DND-41 (cell line): Measurements from ENCODE around the gene GLRA3.
A peak's percentile ranks its signal among the peaks of the same experiment; 100 is the strongest.

Source experiments
- ATAC-seq: fragments of 200-7000 bp; cut with Tn5 transposase; 3 replicates; pipeline ENCODE4 v1.9.1; 2021; ENCODE audit warnings: low read depth; ENCODE audit not compliant: insufficient read depth
- DNase-seq: peaks from one replicate; pipeline ENCODE4 v3.0.0-alpha.2; 2020
- H2AFZ ChIP-seq: 2 replicates; pipeline ENCODE4 v1.6.0; 2012; ENCODE audit warnings: low read depth, low read length
- H3K27ac ChIP-seq: 2 replicates; pipeline ENCODE4 v1.5.1; 2012; ENCODE audit warnings: low read length, inconsistent platforms
- H3K27me3 ChIP-seq: fragments of 200-600 bp; sonication (generic); 2 replicates; pipeline ENCODE4 v1.6.0; 2012; ENCODE audit warnings: low read length, mild to moderate bottlenecking, inconsistent platforms; ENCODE audit not compliant: insufficient read depth, poor library complexity
- H3K36me3 ChIP-seq: 2 replicates; pipeline ENCODE4 v1.5.1; 2012; ENCODE audit warnings: low read length, inconsistent platforms; ENCODE audit not compliant: insufficient read depth
- H3K4me1 ChIP-seq: 2 replicates; pipeline ENCODE4 v1.5.1; 2012; ENCODE audit warnings: mild to moderate bottlenecking, low read length; ENCODE audit not compliant: insufficient read depth
- H3K4me2 ChIP-seq: 2 replicates; pipeline ENCODE4 v1.6.0; 2012; ENCODE audit warnings: mild to moderate bottlenecking, moderate library complexity, low read length, inconsistent platforms; ENCODE audit not compliant: insufficient read depth
- H3K4me3 ChIP-seq, 2 experiments: fragments of 200-600 bp in 1 of 2; shearing (Covaris generic) in 1 of 2; 2 replicates each; pipeline ENCODE4 v1.5.1; 2012 to 2016; ENCODE audit warnings: inconsistent platforms in 2 of 2, low read length in 2 of 2, mild to moderate bottlenecking in 2 of 2, low read depth in 1 of 2, moderate library complexity in 1 of 2
- H3K79me2 ChIP-seq: 2 replicates; pipeline ENCODE4 v1.6.0; 2012; ENCODE audit warnings: low read length, inconsistent platforms; ENCODE audit not compliant: insufficient read depth
- H3K9ac ChIP-seq: 2 replicates; pipeline ENCODE4 v1.6.0; 2012; ENCODE audit warnings: low read depth, mild to moderate bottlenecking, inconsistent platforms, low read length, moderate library complexity
- H3K9me3 ChIP-seq: 2 replicates; pipeline ENCODE4 v1.5.1; 2012; ENCODE audit warnings: low read length, moderate library complexity, mild to moderate bottlenecking, inconsistent platforms; ENCODE audit not compliant: insufficient read depth, severe bottlenecking
- H4K20me1 ChIP-seq: 2 replicates; pipeline ENCODE4 v1.6.0; 2012; ENCODE audit warnings: low read length; ENCODE audit not compliant: insufficient read depth
- EZH2 ChIP-seq: IDR thresholded peaks from 3 replicates; pipeline ENCODE4 v1.6.1; 2012; ENCODE audit warnings: borderline replicate concordance, low read depth, mild to moderate bottlenecking, moderate library complexity, low read length, inconsistent platforms; ENCODE audit not compliant: severe bottlenecking
- TF ChIP-seq, protein P1 (sequence below): IDR thresholded peaks from 2 replicates; pipeline ENCODE4 v1.5.1; 2012; ENCODE audit warnings: borderline replicate concordance, low read length, moderate library complexity, mild to moderate bottlenecking; ENCODE audit not compliant: poor library complexity, severe bottlenecking; ENCODE audit errors: extremely low read depth

Gene GLRA3

DNA sequence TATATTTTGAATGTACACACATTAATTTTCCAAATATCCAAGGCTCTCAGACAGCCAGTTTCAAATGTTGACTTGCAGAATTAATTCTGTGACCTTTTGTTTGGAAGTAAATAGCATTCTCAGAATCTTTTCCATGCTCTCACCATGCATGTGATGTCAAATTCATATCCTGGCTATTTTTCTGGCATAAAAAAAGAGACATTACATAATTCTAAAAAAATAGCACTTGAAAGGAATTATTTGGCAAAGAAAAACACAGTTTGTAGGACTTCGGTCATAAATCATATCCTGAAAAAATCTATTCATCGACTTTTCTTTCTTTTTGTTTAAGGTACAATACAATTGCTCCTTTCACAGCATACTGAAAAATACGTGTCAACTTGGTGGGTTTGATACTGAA, 111.2 kb downstream of the GLRA3 start:
- Histone ChIP-seq H3K9ac (no peak overlapping the region), H3K27me3 (no peaks in the 10 kb centered on the region), H2AFZ (no peak overlapping the region), H3K79me2 (no peaks in the 10 kb centered on the region), H3K27ac (no peak overlapping the region), H3K4me3 (no peak overlapping the region), H4K20me1 (no peaks in the 10 kb centered on the region), H3K36me3 (no peaks in the 10 kb centered on the region), H3K9me3 (no peaks in the 10 kb centered on the region), H3K4me1 (no peaks in the 10 kb centered on the region), H3K4me2 (no peak overlapping the region)
- no peak for DNase-seq
- no peak for ATAC-seq
- TF ChIP-seq, protein P1, sequence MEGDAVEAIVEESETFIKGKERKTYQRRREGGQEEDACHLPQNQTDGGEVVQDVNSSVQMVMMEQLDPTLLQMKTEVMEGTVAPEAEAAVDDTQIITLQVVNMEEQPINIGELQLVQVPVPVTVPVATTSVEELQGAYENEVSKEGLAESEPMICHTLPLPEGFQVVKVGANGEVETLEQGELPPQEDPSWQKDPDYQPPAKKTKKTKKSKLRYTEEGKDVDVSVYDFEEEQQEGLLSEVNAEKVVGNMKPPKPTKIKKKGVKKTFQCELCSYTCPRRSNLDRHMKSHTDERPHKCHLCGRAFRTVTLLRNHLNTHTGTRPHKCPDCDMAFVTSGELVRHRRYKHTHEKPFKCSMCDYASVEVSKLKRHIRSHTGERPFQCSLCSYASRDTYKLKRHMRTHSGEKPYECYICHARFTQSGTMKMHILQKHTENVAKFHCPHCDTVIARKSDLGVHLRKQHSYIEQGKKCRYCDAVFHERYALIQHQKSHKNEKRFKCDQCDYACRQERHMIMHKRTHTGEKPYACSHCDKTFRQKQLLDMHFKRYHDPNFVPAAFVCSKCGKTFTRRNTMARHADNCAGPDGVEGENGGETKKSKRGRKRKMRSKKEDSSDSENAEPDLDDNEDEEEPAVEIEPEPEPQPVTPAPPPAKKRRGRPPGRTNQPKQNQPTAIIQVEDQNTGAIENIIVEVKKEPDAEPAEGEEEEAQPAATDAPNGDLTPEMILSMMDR, result no peak
- no peak for TF ChIP-seq EZH2

GRCh38 chr4:174716986-174717770, 111.9 kb downstream of the GLRA3 start:
- no peaks in the 10 kb centered on the region for H4K20me1 ChIP-seq
- H3K27me3 ChIP-seq, result no peaks in the 10 kb centered on the region
- H3K27ac ChIP-seq, result no peak overlapping the region
- DNase-seq, result no peak
- H3K36me3 ChIP-seq, result no peaks in the 10 kb centered on the region
- ATAC-seq, result no peak
- H3K4me3 ChIP-seq, result no peak overlapping the region
- H3K79me2 ChIP-seq, result no peaks in the 10 kb centered on the region
- no peaks in the 10 kb centered on the region for H3K4me1 ChIP-seq
- no peaks in the 10 kb centered on the region for H3K9me3 ChIP-seq
- TF ChIP-seq, protein P1, result no peak
- no peak for TF ChIP-seq EZH2
- no peak overlapping the region for H2AFZ ChIP-seq
- H3K4me2 ChIP-seq, result no peak overlapping the region
- H3K9ac ChIP-seq, result no peak overlapping the region

DNA sequence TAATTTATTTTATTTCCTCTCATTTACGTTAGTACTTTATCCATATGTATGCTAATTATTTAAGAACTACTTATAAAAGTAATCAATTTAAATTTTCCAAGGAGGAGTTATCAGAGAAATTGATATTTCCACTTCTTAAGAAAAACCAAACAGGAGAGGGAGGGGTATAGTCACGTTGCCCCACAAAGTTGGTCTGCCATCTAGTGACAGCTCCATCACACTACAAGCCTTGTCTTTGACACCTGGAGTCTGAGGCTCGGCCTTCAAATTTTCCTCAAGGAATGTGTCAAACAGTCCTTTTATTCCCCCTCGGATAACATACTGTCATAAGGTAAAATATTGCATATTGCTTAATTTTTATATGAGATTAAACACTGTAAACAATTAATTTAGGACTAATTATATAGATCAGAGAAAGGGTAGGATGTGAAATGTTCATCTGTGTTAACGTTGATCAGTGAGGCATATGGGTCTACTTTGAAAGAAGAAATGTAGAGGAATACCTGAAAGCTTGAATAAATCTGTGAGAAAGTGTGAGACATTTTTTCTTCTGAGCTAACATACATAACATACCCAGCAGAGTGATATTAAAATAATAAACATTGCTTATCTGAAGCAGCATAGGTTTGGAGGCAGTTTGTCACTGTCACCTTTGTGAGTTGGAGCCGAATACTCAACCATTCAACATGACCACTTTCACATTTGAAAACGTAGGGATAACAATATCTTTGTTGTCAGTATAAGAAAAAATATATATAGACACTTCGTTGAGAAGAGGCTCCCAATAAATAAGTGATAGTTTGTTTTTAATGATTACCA, 114.4 kb downstream of the GLRA3 start:
- no peak for TF ChIP-seq EZH2
- TF ChIP-seq, protein P1, result peak; percentile 78
- DNase-seq, result peak; percentile 35
- no peak overlapping the region for H3K4me2 ChIP-seq

More for the DNA sequence above, 114.4 kb downstream of the GLRA3 start:
- ATAC-seq, result peak; percentile 75
- H3K9ac ChIP-seq, result no peak overlapping the region
- H3K4me3 ChIP-seq, result no peak overlapping the region
- no peak overlapping the region for H3K27ac ChIP-seq
- H3K27me3 ChIP-seq, result no peaks in the 10 kb centered on the region
- H3K9me3 ChIP-seq, result no peaks in the 10 kb centered on the region
- H3K36me3 ChIP-seq, result no peaks in the 10 kb centered on the region
- H2AFZ ChIP-seq, result no peak overlapping the region
- H3K4me1 ChIP-seq, result no peaks in the 10 kb centered on the region
- H4K20me1 ChIP-seq, result no peaks in the 10 kb centered on the region
- H3K79me2 ChIP-seq, result no peaks in the 10 kb centered on the region
